ENCODE results near the gene SMARCD3.

The SMARCD3 gene

DNA sequence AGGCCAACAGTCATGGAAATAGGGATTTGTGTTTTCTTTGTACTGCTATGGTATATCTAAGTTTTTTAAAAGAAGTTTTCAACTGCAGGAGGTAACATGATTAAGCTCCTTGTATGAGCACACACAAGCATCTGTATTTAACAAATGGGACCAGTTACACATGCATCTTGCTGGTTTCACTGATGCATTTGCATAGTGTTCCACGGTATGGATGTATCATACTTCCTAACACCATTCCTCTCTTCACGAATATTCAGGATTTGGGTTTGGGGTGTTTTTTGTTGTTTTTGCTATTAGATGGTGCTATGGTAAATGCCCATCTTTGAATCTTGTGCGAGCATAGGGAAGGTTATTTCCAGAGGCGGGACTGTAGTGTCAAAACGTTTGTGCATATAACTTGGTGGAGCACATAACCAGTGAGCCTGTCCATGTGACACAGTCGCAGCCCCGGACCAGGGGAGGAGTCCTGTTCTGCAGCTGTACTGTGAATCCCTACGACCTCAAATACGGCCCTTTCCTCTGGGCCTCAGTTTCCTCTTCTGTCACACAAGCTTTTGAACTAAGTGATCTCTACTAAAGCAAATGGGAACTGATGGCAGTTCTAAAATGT, 40.1 kb downstream of the SMARCD3 start:
- no peak for DNase-seq (ENCODE audit: insufficient read length, low spot score)
- no peak for FAIRE-seq
- no peak for TF ChIP-seq PAX5 (IDR thresholded peaks at IDR 0.05; ENCODE audit: insufficient read depth, low read length, severe bottlenecking)
- no peak for TF ChIP-seq POLR2AphosphoS5 (IDR thresholded peaks at IDR 0.05; ENCODE audit: low read depth, low read length)
- TF ChIP-seq SPI1 (IDR thresholded peaks at IDR 0.05; ENCODE audit: low read depth, low read length), result no peak
- TF ChIP-seq POU2F2 (IDR thresholded peaks at IDR 0.05; ENCODE audit: low read depth, low read length), result no peak
- no peak for TF ChIP-seq TAF1 (IDR thresholded peaks at IDR 0.05; ENCODE audit: low read depth, low read length)
- no peak for TF ChIP-seq POLR2A (IDR thresholded peaks at IDR 0.05; ENCODE audit: low read depth, low read length)

GRCh38 chr7:151207804-151208203, 40.7 kb downstream of the SMARCD3 start:
- FAIRE-seq (no peak), DNase-seq (ENCODE audit: insufficient read length, low spot score) (no peak)
- TF ChIP-seq SPI1 (IDR thresholded peaks at IDR 0.05; ENCODE audit: low read depth, low read length), result no peak
- TF ChIP-seq POLR2AphosphoS5 (IDR thresholded peaks at IDR 0.05; ENCODE audit: low read depth, low read length), result no peak
- TF ChIP-seq TAF1 (IDR thresholded peaks at IDR 0.05; ENCODE audit: low read depth, low read length), result no peak
- no peak for TF ChIP-seq POLR2A (IDR thresholded peaks at IDR 0.05; ENCODE audit: low read depth, low read length)
- TF ChIP-seq PAX5 (IDR thresholded peaks at IDR 0.05; ENCODE audit: insufficient read depth, low read length, severe bottlenecking), result no peak
- TF ChIP-seq POU2F2 (IDR thresholded peaks at IDR 0.05; ENCODE audit: low read depth, low read length), result no peak

GRCh38 chr7:151207315-151207714, 41.2 kb downstream of the SMARCD3 start:
- no peak for FAIRE-seq

DNA sequence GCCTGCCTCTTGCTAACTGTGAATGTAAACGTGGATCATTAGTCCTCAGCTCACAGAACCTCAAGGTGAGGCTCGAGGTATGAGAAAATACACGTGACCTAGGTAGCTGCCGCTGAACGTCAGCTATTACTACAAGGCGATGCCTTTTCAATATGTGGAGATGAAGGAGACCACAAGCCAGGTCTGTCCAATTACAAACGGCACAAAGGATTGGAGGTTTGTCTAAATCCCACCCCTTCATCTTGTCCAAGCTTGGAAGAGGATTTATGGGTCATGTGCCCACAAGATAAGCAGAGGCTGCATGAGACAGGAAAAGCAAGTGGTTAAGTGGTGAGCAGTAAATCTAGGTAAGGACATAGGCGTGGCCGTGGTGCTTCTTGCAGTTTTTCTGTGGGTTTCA, 41.6 kb downstream of the SMARCD3 start:
- no peak for TF ChIP-seq POLR2AphosphoS5 (IDR thresholded peaks at IDR 0.05; ENCODE audit: low read depth, low read length)
- TF ChIP-seq POU2F2 (IDR thresholded peaks at IDR 0.05; ENCODE audit: low read depth, low read length), result no peak
- no peak for TF ChIP-seq TAF1 (IDR thresholded peaks at IDR 0.05; ENCODE audit: low read depth, low read length)
- no peak for TF ChIP-seq PAX5 (IDR thresholded peaks at IDR 0.05; ENCODE audit: insufficient read depth, low read length, severe bottlenecking)
- no peak for TF ChIP-seq SPI1 (IDR thresholded peaks at IDR 0.05; ENCODE audit: low read depth, low read length)
- no peak for TF ChIP-seq POLR2A (IDR thresholded peaks at IDR 0.05; ENCODE audit: low read depth, low read length)
- DNase-seq (ENCODE audit: insufficient read length, low spot score) (no peak), FAIRE-seq (no peak)

More at GRCh38 chr7:151207315-151207714, 41.2 kb downstream of the SMARCD3 start:
- TF ChIP-seq SPI1 (IDR thresholded peaks at IDR 0.05; ENCODE audit: low read depth, low read length) (no peak), PAX5 (IDR thresholded peaks at IDR 0.05; ENCODE audit: insufficient read depth, low read length, severe bottlenecking) (no peak)
- no peak for DNase-seq (ENCODE audit: insufficient read length, low spot score)

DNA sequence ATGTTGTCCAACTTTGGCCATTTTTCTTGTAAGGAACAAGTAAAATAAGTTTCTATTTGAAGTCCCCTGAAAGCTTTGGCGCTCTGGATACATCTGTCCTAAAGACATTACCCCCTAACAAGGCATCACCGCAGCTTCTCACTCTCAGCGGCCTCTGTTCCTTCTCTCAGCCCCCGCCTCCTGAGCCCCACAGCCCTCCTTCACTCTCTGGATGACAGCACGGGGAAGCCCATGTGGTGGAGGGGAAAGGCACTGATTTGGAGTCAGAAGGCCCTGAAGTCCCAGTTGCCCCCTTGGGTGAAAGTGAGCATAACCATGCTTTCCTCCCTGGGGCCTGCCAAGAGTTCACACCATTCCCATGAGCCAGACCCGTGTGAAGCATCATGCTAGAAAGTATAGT, 42.8 kb downstream of the SMARCD3 start:
- DNase-seq (ENCODE audit: insufficient read length, low spot score), result no peak
- no peak for TF ChIP-seq POLR2AphosphoS5 (IDR thresholded peaks at IDR 0.05; ENCODE audit: low read depth, low read length)
- no peak for TF ChIP-seq POLR2A (IDR thresholded peaks at IDR 0.05; ENCODE audit: low read depth, low read length)
- no peak for TF ChIP-seq PAX5 (IDR thresholded peaks at IDR 0.05; ENCODE audit: insufficient read depth, low read length, severe bottlenecking)
- no peak for TF ChIP-seq TAF1 (IDR thresholded peaks at IDR 0.05; ENCODE audit: low read depth, low read length)
- TF ChIP-seq SPI1 (IDR thresholded peaks at IDR 0.05; ENCODE audit: low read depth, low read length), result no peak

GRCh38 chr7:151204383-151205032, 44.0 kb downstream of the SMARCD3 start:
- TF ChIP-seq SPI1 (IDR thresholded peaks at IDR 0.05; ENCODE audit: low read depth, low read length) (no peak), POU2F2 (IDR thresholded peaks at IDR 0.05; ENCODE audit: low read depth, low read length) (no peak), POLR2AphosphoS5 (IDR thresholded peaks at IDR 0.05; ENCODE audit: low read depth, low read length) (no peak), POLR2A (IDR thresholded peaks at IDR 0.05; ENCODE audit: low read depth, low read length) (no peak)
- DNase-seq (ENCODE audit: insufficient read length, low spot score) (no peak), FAIRE-seq (no peak)

More for the DNA sequence above, 42.8 kb downstream of the SMARCD3 start:
- FAIRE-seq, result no peak

GRCh38 chr7:151202836-151203235, 45.7 kb downstream of the SMARCD3 start:
- DNase-seq (ENCODE audit: insufficient read length, low spot score) (no peak), FAIRE-seq (no peak)
- TF ChIP-seq PAX5 (IDR thresholded peaks at IDR 0.05; ENCODE audit: insufficient read depth, low read length, severe bottlenecking), result no peak
- TF ChIP-seq POLR2AphosphoS5 (IDR thresholded peaks at IDR 0.05; ENCODE audit: low read depth, low read length), result no peak
- no peak for TF ChIP-seq SPI1 (IDR thresholded peaks at IDR 0.05; ENCODE audit: low read depth, low read length)
- TF ChIP-seq POLR2A (IDR thresholded peaks at IDR 0.05; ENCODE audit: low read depth, low read length), result no peak
- no peak for TF ChIP-seq TAF1 (IDR thresholded peaks at IDR 0.05; ENCODE audit: low read depth, low read length)
- TF ChIP-seq POU2F2 (IDR thresholded peaks at IDR 0.05; ENCODE audit: low read depth, low read length), result no peak

- DNase-seq (ENCODE audit: insufficient read length, low spot score), result no peak
- no peak for FAIRE-seq
- no peak for TF ChIP-seq POU2F2 (IDR thresholded peaks at IDR 0.05; ENCODE audit: low read depth, low read length)
- no peak for TF ChIP-seq PAX5 (IDR thresholded peaks at IDR 0.05; ENCODE audit: insufficient read depth, low read length, severe bottlenecking)
- no peak for TF ChIP-seq TAF1 (IDR thresholded peaks at IDR 0.05; ENCODE audit: low read depth, low read length)
- no peak for TF ChIP-seq POLR2AphosphoS5 (IDR thresholded peaks at IDR 0.05; ENCODE audit: low read depth, low read length)
- no peak for TF ChIP-seq SPI1 (IDR thresholded peaks at IDR 0.05; ENCODE audit: low read depth, low read length)
- no peak for TF ChIP-seq POLR2A (IDR thresholded peaks at IDR 0.05; ENCODE audit: low read depth, low read length)
Measured at GRCh38 chr7:151201751-151202150, 46.7 kb downstream of the SMARCD3 start.

GRCh38 chr7:151201344-151201743, 47.1 kb downstream of the SMARCD3 start:
- no peak for FAIRE-seq
- no peak for DNase-seq (ENCODE audit: insufficient read length, low spot score)
- TF ChIP-seq PAX5 (IDR thresholded peaks at IDR 0.05; ENCODE audit: insufficient read depth, low read length, severe bottlenecking) (no peak), TAF1 (IDR thresholded peaks at IDR 0.05; ENCODE audit: low read depth, low read length) (no peak), POLR2A (IDR thresholded peaks at IDR 0.05; ENCODE audit: low read depth, low read length) (no peak)

Measured in GM12891 (cell line).